Tibial nerve (tissue), 4 donors: ENCODE measurements around the gene PPP2R2D. TPM values are rescaled to one million over a fixed set of nuclear protein-coding genes. Genes with fewer than 3 reads are reported as not detected.

ENCODE experiments used
- DNase-seq, 2 donors: peaks; one replicate each; pipeline ENCODE4 v3.0.0-alpha.2; 2019; ENCODE audit warnings: low spot score in 2 of 2
- H3K27ac ChIP-seq, 4 donors: fragments of 200-600 bp; sonication (generic) in 3 of 4; one replicate each; pipeline ENCODE4 v1.5.1; 2017 to 2019; ENCODE audit warnings: mild to moderate bottlenecking in 1 of 4
- H3K27me3 ChIP-seq, 2 donors: fragments of 200-600 bp; sonication (generic) in 1 of 2; one replicate each; pipeline versions ENCODE4 v1.5.1 to v1.6.0; 2017 to 2019
- H3K36me3 ChIP-seq, 3 donors: fragments of 200-600 bp; sonication (generic); one replicate each; pipeline ENCODE4 v1.5.1; 2018 to 2019
- H3K4me1 ChIP-seq, 4 donors: fragments of 200-600 bp; sonication (generic) in 3 of 4; one replicate each; pipeline ENCODE4 v1.5.1; 2017 to 2019
- H3K4me3 ChIP-seq, 4 donors: fragments of 200-600 bp; sonication (generic) in 3 of 4; one replicate each; pipeline ENCODE4 v1.5.1; 2017 to 2019; ENCODE audit warnings: mild to moderate bottlenecking in 1 of 4, moderate library complexity in 1 of 4
- H3K9me3 ChIP-seq, 4 donors: fragments of 200-600 bp; sonication (generic) in 3 of 4; one replicate each; pipeline ENCODE4 v1.5.1; 2017 to 2019
- CTCF ChIP-seq, 5 experiments: fragments of 200-600 bp in 3 of 5; fragments of 450-650 bp in 2 of 5; sonication (generic) in 3 of 5; IDR thresholded peaks; one replicate each; pipeline ENCODE4 v1.5.1; 2016 to 2019; ENCODE audit warnings: antibody characterized with exemption in 5 of 5, mild to moderate bottlenecking in 3 of 5, moderate library complexity in 2 of 5
- EP300 ChIP-seq, 2 donors: sonication (generic); formaldehyde crosslinking; IDR thresholded peaks; one replicate each; pipeline ENCODE4 v1.6.1; 2017; ENCODE audit warnings: antibody characterized with exemption in 2 of 2, mild to moderate bottlenecking in 1 of 2
- POLR2A ChIP-seq, 2 donors: fragments of 450-650 bp; IDR thresholded peaks; one replicate each; pipeline ENCODE4 v1.6.1; 2017; ENCODE audit warnings: antibody characterized with exemption in 2 of 2, mild to moderate bottlenecking in 2 of 2, moderate library complexity in 2 of 2
- WGBS, 2 donors: methylation state at CpG; one replicate each; pipeline ENCODE4 v1.1.5; 2018; 5-methylcytosine and 5-hydroxymethylcytosine counted together
- total RNA-seq, 4 donors: library from RNA; depleted of rRNA; stranded (reverse); fragments of >200 nt; gene quantifications; one replicate each; pipeline ENCODE4 v1.1.0, GENCODE V29; 2016

The PPP2R2D gene
- total RNA-seq, 4 donors from 2014 or later = 22.9 to 35.1 (median 28.9) TPM

DNA sequence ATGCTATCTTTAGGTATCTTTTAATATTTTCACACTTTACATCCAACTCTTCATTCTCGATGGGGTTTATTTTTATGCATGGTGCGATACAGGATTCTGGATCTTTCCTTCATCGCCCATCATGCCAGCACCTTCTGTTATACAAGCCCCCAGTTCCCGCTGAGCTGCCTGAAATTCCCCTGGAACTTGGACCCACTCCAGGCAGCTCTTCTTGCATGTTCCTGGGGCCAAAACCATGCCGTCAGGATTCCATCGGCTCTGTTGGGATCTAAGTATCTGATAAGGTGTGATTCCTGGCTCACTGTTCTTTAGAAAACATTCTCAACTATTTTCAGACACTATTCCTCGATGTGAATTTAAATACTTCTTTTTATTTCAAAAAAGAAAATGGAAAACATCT lies 40.5 kb upstream of the PPP2R2D start:
- no peak for TF ChIP-seq POLR2A (IDR thresholded peaks at IDR 0.05)
- TF ChIP-seq CTCF (IDR thresholded peaks at IDR 0.05) = no peak
- no peak for TF ChIP-seq EP300 (IDR thresholded peaks at IDR 0.05)
- no peak for DNase-seq
- Histone ChIP-seq H3K9me3 (no peaks in the 10 kb centered on the region), H3K27ac (no peak overlapping the region), H3K27me3 (no peaks in the 10 kb centered on the region), H3K4me3 (no peak overlapping the region), H3K36me3 (no peaks in the 10 kb centered on the region), H3K4me1 (no peaks in the 10 kb centered on the region)
- WGBS, 2 donors = 71 to 80% methylated on average over 7 of the region's 7 CpGs

DNA sequence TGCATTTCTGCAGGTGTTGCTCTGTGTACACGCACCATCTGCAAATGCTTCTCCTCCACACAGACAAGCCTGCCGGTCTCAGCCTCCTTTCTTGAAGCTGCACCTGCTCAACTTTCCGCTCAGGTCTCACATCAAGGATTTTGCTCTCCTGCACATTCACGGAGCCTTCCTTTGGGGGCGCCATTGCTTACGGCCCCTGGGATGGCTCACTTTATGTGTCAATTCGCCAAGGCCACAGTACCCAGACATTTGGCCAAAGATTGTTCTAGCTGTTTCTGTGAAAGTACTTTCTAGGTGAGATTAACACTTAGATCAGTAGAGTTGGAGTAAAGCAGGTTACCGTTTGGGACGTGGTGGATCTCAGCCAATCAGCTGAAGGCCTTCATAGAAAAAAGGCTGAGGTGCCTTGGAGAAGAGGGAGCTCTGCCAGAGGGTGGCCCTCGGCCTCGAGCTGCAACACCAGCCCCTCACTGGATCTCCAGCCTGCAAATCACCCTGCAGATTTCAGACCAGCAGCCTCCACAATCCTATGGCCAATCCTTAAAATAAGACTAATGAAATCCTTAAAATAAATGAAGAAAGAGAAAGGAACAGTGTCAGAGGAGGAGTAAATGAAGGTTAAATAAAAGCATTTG lies 39.9 kb upstream of the PPP2R2D start:
- Histone ChIP-seq H3K27me3 (no peaks in the 10 kb centered on the region), H3K4me3 (no peak overlapping the region), H3K9me3 (no peaks in the 10 kb centered on the region), H3K36me3 (no peaks in the 10 kb centered on the region), H3K27ac (no peak overlapping the region), H3K4me1 (no peaks in the 10 kb centered on the region)
- no peak for DNase-seq
- TF ChIP-seq CTCF (IDR thresholded peaks at IDR 0.05) = no peak
- no peak for TF ChIP-seq POLR2A (IDR thresholded peaks at IDR 0.05)
- TF ChIP-seq EP300 (IDR thresholded peaks at IDR 0.05) = no peak
- 44 to 47% methylated on average over 11 of the region's 11 CpGs for WGBS, 2 donors

GRCh38 chr10:131862548-131862947 lies 38.3 kb upstream of the PPP2R2D start:
- Histone ChIP-seq H3K36me3 (no peaks in the 10 kb centered on the region), H3K4me1 (no peaks in the 10 kb centered on the region), H3K4me3 (no peak overlapping the region), H3K9me3 (no peaks in the 10 kb centered on the region), H3K27ac (no peak overlapping the region), H3K27me3 (no peaks in the 10 kb centered on the region)
- TF ChIP-seq CTCF (IDR thresholded peaks at IDR 0.05) (no peak), POLR2A (IDR thresholded peaks at IDR 0.05) (no peak), EP300 (IDR thresholded peaks at IDR 0.05) (no peak)
- 80 to 90% methylated on average over 4 of the region's 4 CpGs for WGBS, 2 donors
- DNase-seq = no peak

DNA sequence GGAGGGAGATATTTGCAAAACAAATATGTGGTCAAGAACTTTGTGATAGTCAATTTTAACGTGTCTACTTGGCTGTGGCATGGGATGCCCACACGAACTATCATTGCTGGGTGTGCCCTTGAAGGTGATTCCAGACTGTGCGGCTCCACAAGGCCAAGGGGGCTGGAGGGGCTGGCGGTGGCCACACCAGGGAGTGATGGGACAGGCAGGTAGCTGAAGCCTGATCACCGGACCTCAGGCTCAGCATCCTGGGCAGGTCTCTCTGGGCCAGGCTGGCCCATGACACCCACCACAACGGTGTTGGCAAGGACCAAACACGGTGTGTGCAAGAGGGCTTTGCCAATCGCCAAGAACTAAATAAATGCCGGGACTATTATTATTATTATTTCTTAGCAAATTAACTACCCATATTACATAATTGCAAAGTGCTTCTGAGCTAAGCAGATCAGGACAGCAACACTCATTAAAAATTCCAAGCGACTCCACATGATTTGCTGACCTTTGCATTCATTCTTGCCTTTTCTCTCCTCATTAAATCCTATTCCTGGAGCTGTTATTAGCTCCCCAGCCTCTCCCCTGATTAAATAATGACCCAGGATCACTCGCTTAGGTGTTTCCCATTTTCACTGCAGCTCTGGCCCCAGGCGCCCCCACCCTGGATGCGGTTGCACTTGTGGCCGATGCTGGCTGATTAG lies 35.4 kb upstream of the PPP2R2D start:
- WGBS, 2 donors = 75 to 80% methylated on average over 14 of the region's 14 CpGs
- H3K4me3 ChIP-seq = no peak overlapping the region
- DNase-seq = no peak

More for the DNA sequence above, 35.4 kb upstream of the PPP2R2D start:
- Histone ChIP-seq H3K4me1 (no peaks in the 10 kb centered on the region), H3K9me3 (no peaks in the 10 kb centered on the region), H3K27ac (no peak overlapping the region), H3K36me3 (no peaks in the 10 kb centered on the region), H3K27me3 (peaks cover 0 to 4% of the 10 kb centered on the region in 2 donors)
- TF ChIP-seq CTCF (IDR thresholded peaks at IDR 0.05) = no peak
- no peak for TF ChIP-seq POLR2A (IDR thresholded peaks at IDR 0.05)
- no peak for TF ChIP-seq EP300 (IDR thresholded peaks at IDR 0.05)
